ENCODE results near the gene TMEM14A.
"Not testable (repeated sequence)": the region's sequence is repeated elsewhere in the genome, so short reads cannot be mapped to it uniquely, and the experiment has no call there.

Gene TMEM14A

DNA sequence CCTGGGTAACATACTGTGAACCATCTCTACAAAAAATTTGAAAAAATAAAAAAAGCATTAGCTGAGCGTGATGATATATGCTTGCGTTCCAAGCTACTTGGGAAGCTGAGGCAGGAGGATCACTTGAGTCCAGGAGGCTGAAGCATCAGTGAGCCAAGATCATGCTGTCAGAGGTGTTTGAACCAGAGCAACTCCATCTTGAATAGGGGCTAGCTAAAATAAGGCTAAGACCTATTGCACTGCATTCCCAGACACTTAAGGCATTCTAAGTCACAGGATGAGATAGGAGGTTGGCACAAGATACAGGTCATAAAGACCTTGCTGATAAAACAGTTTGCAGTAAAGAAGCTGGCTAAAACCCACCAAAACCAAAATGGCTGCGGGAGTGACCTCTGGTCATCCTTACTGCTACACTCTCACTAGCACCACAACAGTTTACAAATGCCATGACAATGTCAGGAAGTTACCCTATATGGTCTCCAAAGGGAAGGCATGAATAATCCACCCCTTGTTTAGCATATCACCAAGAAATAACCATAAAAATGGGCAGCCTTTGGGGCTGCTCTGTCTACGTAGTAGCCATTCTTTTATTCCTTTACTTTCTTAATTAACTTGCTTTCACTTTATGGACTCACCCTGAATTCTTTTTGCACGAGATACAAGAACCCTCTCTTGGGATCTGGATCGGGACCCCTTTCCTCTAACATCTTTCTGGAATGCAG, 34.0 kb downstream of the TMEM14A start:
- not testable (repeated sequence) for DNase-seq

DNA sequence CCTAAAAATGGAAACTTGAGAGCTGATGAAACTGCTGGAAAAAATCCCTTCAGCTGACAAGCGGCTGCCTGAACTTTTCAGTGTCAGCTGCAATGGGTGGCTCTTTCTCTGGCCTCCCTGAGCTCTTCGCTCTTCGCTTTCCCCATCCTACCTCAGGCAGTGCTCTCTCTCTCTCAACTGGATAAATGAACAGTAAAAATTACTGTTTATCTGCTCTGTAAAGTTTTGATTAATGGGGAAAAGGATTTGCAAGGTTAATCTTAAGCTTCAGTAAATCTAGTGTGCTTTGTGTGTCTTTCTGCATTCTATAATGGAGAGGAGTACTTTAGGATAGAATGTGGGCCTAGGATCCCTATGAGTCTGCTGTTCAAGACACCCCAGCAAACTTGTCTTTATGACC, 35.1 kb downstream of the TMEM14A start:
- no peak for DNase-seq

GRCh38 chr6:52707963-52708680, 37.2 kb downstream of the TMEM14A start:
- no peak for DNase-seq

- no peak for DNase-seq
Observed at GRCh38 chr6:52712136-52712535, 41.2 kb downstream of the TMEM14A start.

GRCh38 chr6:52714761-52715160, 43.8 kb downstream of the TMEM14A start:
- DNase-seq, result not testable (repeated sequence)

- DNase-seq, result no peak
Observed at GRCh38 chr6:52718550-52718949, 47.6 kb downstream of the TMEM14A start.

DNA sequence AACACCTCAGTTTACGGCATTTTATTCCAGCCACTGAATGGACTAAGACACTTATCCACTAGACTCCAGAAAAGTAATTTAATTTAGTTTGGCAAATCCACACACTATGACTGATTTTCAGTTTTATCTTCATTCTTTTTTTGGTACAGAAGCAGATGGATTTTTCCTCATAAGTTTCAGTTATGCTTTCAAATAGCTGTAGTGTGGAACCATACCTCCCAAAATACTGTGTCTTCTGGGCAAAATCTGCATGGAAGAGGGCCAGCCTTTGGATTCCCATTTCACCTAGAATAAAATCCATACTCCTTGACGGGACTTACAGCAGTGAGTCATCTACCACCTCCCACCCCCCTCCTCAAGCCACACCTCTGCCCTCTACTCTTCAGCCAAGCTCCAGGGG, 49.4 kb downstream of the TMEM14A start:
- no peak for DNase-seq

GRCh38 chr6:52724042-52724405, 53.1 kb downstream of the TMEM14A start:
- no peak for DNase-seq

- peak; percentile 73 to 74 for DNase-seq
Observed at GRCh38 chr6:52724406-52725121, 53.7 kb downstream of the TMEM14A start.

GRCh38 chr6:52725143-52725534, 54.2 kb downstream of the TMEM14A start:
- no peak for DNase-seq

DNA sequence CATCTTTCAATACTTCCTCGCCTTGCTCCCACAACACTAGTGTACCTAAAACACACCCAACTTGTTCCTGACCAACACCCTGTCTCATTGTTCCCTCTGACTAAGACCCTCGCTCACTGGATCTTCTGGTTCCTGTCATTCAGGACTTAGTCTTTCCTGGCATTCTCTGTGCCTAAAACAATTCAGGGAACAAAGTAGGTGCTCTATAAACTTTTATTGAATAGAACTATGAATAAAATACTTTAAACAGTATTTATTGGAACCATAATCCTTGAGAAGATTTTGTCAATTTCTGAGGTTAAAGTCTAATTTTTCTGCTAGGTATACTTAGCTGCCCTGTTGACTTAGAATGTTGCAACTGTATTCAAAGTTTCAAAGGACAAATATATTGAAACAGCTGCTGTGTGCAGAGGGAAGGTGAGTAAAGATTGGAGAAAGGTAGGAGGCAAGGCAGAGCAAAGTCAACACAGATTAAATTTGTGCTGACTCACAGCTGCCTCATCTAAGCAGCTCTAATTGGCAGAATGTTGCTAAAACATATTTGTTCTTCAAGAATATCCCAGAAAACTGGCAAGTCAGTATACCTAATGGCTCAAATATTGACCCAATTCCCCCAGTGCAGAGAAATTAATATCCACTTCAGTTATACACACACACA, 54.8 kb downstream of the TMEM14A start:
- DNase-seq, result no peak

DNA sequence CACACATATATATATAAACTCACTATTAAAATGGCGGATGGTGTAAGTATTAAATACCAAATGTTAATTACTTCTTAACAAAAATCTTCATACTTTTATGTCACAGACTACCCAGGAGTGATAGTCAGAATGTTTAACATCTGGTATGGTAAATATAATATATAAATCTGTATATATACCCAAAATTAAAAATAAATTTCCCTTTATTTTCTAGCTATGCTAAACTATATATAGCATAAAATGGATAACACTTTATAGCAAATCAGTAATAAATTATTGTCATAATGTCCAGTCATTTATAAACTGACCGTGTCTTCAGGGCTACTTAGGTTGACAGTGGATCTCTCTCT, 55.3 kb downstream of the TMEM14A start:
- no peak for DNase-seq

DNA sequence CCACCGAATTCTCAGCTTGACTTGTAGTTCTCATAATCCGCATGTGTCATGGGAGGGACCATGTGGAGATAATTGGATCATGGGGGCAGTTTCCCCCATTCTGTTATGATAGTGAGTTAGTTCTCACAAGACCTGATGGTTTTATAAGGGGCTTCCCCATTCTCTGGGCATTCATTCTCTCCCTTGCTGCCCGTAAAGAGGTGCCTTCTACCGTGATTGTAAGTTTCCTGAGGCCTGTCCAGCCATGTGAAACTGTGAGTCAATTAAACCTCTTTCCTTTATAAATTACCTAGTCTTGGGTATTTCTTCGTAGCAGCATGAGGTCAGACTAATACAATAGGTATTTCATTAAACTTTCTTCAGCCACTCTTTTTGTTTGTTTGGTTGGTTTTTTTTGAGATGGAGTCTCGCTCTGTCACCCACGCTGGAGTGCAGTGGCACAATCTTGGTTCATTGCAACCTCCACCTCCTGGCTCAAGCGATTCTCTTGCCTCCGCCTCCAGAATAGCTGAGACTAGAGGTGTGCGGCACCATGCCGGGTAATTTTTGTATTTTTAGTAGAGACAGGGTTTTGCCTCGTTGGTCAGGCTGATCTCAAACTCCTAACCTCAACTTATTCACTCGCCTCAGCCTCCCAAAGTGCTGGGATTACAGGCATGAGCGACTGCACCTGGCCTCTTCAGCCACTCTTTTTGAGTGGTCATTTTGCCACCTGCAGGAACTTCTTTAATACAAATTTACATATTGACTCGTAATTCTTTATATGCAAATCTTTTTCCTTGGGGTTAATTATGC, 56.0 kb downstream of the TMEM14A start:
- DNase-seq, result no peak

DNA sequence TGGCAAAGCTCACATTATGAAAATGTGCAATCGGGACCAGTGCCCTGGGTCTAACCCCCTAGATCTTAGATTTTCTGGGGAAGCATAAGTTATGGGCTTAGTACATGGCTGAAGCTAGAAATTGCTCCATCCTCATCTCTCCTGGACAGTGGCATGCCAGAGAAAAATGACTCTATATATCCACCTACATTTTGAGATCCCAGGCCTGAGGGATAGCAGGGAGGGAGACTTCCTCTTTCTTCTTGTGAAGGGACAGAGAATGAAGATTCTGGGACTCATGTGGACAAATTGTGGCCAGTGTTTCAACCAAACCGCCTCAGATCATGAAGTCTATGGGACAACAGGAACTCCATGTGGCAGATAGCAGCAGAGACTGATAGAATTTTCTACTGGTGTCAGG, 57.0 kb downstream of the TMEM14A start:
- no peak for DNase-seq

- DNase-seq, result no peak
Observed at GRCh38 chr6:52728394-52728793, 57.5 kb downstream of the TMEM14A start.

GRCh38 chr6:52729576-52729975, 58.7 kb downstream of the TMEM14A start:
- no peak for DNase-seq

GRCh38 chr6:52731719-52732118, 60.8 kb downstream of the TMEM14A start:
- no peak for DNase-seq

- no peak for DNase-seq
Observed at GRCh38 chr6:52733172-52733571, 62.3 kb downstream of the TMEM14A start.

- no peak for DNase-seq
Observed at GRCh38 chr6:52734072-52734471, 63.2 kb downstream of the TMEM14A start.

GRCh38 chr6:52735071-52735470, 64.2 kb downstream of the TMEM14A start:
- DNase-seq, result no peak

GRCh38 chr6:52736145-52736544, 65.2 kb downstream of the TMEM14A start:
- no peak for DNase-seq
